22Rv1 (cell line): Measurements from ENCODE around the gene NHLRC2.

Experiments used
- CTCF ChIP-seq: fragments of 450-650 bp; IDR thresholded peaks from 2 replicates; pipeline ENCODE4 v1.5.1; 2017; ENCODE audit warnings: mild to moderate bottlenecking
- ZFX ChIP-seq: fragments of 450-650 bp; IDR thresholded peaks from 2 replicates; pipeline ENCODE4 v1.6.1; 2017; ENCODE audit warnings: antibody characterized with exemption, borderline replicate concordance

- TF ChIP-seq CTCF (no peak), ZFX (no peak)
Observed at GRCh38 chr10:113915540-113915939, 61.1 kb downstream of the NHLRC2 start.
